Loucy (cell line): Measurements from ENCODE around the gene RPN1.

Source experiments
- CTCF ChIP-seq: fragments of 200-600 bp; sonication (generic); conservative IDR thresholded peaks from 2 replicates; pipeline ENCODE4 v1.5.1; 2014; ENCODE audit warnings: mild to moderate bottlenecking, antibody characterized with exemption, low read length
- EZH2phosphoT487 ChIP-seq: fragments of 200-600 bp; IDR thresholded peaks from 2 replicates; pipeline ENCODE4 v1.6.1; 2018; ENCODE audit warnings: antibody characterized with exemption, mild to moderate bottlenecking, moderate library complexity, borderline replicate concordance

GRCh38 chr3:128624526-128625138, 26.0 kb downstream of the RPN1 start:
- no peak for TF ChIP-seq CTCF
- TF ChIP-seq EZH2phosphoT487 = no peak
